ENCODE measurements around the gene NUP188.
"Not testable (repeated sequence)": the region's sequence is repeated elsewhere in the genome, so short reads cannot be mapped to it uniquely, and the experiment has no call there.

DNA sequence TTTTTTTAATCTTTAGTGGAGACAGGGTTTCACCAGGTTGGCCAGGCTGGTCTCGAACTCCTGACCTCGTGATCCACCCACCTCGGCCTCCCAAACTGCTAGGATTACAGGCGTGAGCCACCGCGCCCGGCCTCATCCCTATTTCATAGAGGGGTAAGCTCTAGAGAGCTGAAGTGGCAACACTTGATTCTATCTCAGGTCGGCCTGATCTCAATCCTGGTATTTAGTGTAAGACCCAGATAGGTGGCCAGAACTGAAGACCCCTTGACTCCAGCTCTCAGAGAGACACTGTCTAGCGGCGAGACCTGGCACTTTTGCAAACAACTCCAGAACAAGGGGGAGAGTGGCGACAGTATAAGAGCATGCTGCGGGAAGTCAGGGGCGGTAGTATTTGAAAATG, 88.3 kb downstream of the NUP188 start:
- TF ChIP-seq, protein P1, sequence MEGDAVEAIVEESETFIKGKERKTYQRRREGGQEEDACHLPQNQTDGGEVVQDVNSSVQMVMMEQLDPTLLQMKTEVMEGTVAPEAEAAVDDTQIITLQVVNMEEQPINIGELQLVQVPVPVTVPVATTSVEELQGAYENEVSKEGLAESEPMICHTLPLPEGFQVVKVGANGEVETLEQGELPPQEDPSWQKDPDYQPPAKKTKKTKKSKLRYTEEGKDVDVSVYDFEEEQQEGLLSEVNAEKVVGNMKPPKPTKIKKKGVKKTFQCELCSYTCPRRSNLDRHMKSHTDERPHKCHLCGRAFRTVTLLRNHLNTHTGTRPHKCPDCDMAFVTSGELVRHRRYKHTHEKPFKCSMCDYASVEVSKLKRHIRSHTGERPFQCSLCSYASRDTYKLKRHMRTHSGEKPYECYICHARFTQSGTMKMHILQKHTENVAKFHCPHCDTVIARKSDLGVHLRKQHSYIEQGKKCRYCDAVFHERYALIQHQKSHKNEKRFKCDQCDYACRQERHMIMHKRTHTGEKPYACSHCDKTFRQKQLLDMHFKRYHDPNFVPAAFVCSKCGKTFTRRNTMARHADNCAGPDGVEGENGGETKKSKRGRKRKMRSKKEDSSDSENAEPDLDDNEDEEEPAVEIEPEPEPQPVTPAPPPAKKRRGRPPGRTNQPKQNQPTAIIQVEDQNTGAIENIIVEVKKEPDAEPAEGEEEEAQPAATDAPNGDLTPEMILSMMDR (IDR thresholded peaks at IDR 0.05; ENCODE audit: insufficient read depth, low read depth, low read length), result not testable (repeated sequence)
- TF ChIP-seq EZH2 (IDR thresholded peaks at IDR 0.05; ENCODE audit: insufficient read depth, low read length), result not testable (repeated sequence)
